GM06990 (cell line): ENCODE data around the gene GRIA1.

Source experiments
- DNase-seq: peaks from one replicate; pipeline ENCODE4 v3.0.0-alpha.2; 2011; ENCODE audit not compliant: insufficient read length; ENCODE audit errors: extremely low read depth
- H3K27me3 ChIP-seq: replicated peaks from 2 replicates; pipeline ENCODE4 v1.6.0; 2011; ENCODE audit warnings: low read length; ENCODE audit not compliant: control insufficient read depth, insufficient read depth
- H3K36me3 ChIP-seq: 2 replicates; pipeline ENCODE4 v1.5.1; 2011; ENCODE audit warnings: low read length; ENCODE audit not compliant: control insufficient read depth, insufficient read depth
- H3K4me3 ChIP-seq: replicated peaks from 2 replicates; pipeline ENCODE4 v1.5.1; 2011; ENCODE audit warnings: low read depth, mild to moderate bottlenecking, control low read depth, low read length
- TF ChIP-seq, protein P1 (sequence below): IDR thresholded peaks from 2 replicates; pipeline ENCODE4 v1.5.1; 2011; ENCODE audit warnings: low read length, control low read depth, mild to moderate bottlenecking, inconsistent platforms; ENCODE audit not compliant: insufficient read depth, poor library complexity, severe bottlenecking

Gene GRIA1

DNA sequence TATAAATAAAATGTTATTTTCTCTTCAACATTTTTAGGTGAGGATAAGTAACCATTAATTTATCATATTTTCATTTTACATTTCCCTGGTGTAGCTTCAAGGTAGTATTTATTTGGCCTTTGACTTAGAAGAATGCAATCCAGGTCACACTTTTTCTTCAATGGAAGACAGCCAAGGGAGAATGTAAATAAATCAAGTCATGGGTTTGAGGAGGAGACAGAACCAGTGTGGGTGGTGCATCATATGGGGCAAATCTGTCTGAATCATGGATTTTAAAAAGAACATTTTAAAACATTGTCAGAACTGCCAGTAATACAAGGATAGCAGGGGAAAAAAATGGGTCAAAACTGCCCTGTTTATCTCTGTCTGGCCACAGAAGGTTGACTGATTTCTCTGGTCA, 318.7 kb downstream of the GRIA1 start:
- DNase-seq: no peak
- TF ChIP-seq, protein P1, sequence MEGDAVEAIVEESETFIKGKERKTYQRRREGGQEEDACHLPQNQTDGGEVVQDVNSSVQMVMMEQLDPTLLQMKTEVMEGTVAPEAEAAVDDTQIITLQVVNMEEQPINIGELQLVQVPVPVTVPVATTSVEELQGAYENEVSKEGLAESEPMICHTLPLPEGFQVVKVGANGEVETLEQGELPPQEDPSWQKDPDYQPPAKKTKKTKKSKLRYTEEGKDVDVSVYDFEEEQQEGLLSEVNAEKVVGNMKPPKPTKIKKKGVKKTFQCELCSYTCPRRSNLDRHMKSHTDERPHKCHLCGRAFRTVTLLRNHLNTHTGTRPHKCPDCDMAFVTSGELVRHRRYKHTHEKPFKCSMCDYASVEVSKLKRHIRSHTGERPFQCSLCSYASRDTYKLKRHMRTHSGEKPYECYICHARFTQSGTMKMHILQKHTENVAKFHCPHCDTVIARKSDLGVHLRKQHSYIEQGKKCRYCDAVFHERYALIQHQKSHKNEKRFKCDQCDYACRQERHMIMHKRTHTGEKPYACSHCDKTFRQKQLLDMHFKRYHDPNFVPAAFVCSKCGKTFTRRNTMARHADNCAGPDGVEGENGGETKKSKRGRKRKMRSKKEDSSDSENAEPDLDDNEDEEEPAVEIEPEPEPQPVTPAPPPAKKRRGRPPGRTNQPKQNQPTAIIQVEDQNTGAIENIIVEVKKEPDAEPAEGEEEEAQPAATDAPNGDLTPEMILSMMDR: no peak
- Histone ChIP-seq H3K4me3 (no peak overlapping the region), H3K27me3 (peaks cover 3% of the 10 kb centered on the region), H3K36me3 (no peaks in the 10 kb centered on the region)

DNA sequence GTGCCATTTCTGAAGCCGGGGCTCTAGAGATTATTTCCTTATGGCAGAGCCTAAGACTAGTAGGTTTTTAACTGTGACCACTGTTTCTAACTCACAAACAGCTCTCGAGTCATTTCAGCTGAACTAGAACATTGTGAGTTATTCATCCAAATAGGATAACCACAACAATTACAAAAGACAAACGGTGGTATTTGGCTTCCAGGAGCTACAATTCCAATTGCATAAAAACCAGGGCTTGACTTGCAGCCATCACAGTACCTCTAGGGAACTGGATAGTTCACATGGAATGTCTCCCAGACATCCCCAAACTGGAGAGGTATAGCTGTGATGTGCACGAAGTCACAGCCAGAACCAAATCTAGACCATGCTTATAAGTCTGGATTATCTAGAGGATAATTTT, 323.4 kb downstream of the GRIA1 start:
- Histone ChIP-seq H3K36me3 (no peaks in the 10 kb centered on the region), H3K27me3 (peaks cover 3% of the 10 kb centered on the region), H3K4me3 (no peak overlapping the region)
- TF ChIP-seq, protein P1: no peak
- DNase-seq: no peak

DNA sequence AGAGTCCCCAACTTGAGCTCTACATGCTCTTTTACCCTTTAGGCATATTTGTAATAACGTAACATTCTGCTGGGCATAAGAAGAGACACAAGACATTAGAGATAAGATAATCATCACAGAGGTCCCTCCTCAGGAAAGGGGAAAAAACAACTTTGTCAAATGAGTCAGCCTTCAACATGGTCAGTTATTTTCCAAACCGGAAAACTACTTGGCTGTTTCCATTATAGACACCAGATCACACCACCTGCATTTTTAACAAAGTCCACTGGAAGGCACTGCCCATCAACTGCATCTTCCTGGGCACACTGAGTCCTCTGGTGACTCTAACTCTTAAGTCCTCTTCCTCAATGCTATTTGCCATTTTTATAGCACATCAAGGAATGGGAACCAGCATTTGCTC, 326.4 kb downstream of the GRIA1 start:
- H3K36me3 ChIP-seq: no peaks in the 10 kb centered on the region
- peaks cover 3% of the 10 kb centered on the region for H3K27me3 ChIP-seq
- no peak overlapping the region for H3K4me3 ChIP-seq
- DNase-seq: no peak
- TF ChIP-seq, protein P1: no peak

- H3K27me3 ChIP-seq: no peaks in the 10 kb centered on the region; the same call in 1 of the 2 replicates
- TF ChIP-seq, protein P1: no peak
- no peak overlapping the region for H3K4me3 ChIP-seq
- no peak for DNase-seq
- H3K36me3 ChIP-seq: no peaks in the 10 kb centered on the region
Observed at GRCh38 chr5:153818626-153819025, 328.2 kb downstream of the GRIA1 start.

- Histone ChIP-seq H3K4me3 (no peak overlapping the region), H3K36me3 (no peaks in the 10 kb centered on the region), H3K27me3 (no peaks in the 10 kb centered on the region; the same call in 1 of the 2 replicates)
- TF ChIP-seq, protein P1: no peak
- no peak for DNase-seq
Observed at GRCh38 chr5:153823036-153823435, 332.6 kb downstream of the GRIA1 start.

DNA sequence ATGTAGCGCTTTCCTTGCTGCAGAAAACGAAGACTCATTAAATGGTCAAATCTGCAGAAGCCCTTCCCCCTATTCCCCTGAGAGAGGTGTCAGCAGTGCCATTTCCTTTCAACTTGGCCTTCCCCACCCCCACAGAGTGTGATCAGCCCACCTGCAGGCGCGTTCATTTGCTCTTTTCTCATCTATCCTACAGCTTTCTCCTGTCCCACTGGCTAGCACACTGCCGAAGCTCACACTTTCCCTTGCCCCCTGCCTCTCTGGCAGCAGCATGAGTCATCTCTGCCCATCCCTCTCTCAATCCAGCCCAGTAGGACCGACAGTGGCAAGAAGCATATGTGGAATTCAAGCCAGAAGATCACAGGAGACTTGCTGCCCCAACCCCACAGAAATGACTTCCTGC, 334.4 kb downstream of the GRIA1 start:
- TF ChIP-seq, protein P1: no peak
- Histone ChIP-seq H3K4me3 (no peak overlapping the region), H3K27me3 (no peaks in the 10 kb centered on the region; the same call in 1 of the 2 replicates), H3K36me3 (no peaks in the 10 kb centered on the region)
- DNase-seq: no peak
